Astrocyte of the spinal cord (primary cell): ENCODE measurements around the gene TMEM45B.
A peak's percentile ranks its signal among the peaks of the same experiment; 100 is the strongest.

Experiments used
- DNase-seq: peaks from one replicate; pipeline ENCODE4 v3.0.0; 2011; ENCODE audit warnings: low read depth, low spot score
- H3K4me3 ChIP-seq: 2 replicates; pipeline ENCODE4 v1.5.1; 2011; ENCODE audit warnings: low read depth, mild to moderate bottlenecking, low read length, moderate library complexity
- CTCF ChIP-seq: IDR thresholded peaks from 2 replicates; pipeline ENCODE4 v1.5.1; 2012; ENCODE audit warnings: low read depth, mild to moderate bottlenecking, low read length, inconsistent platforms
- in situ Hi-C: cut with HindIII; loops from 2 replicates; pipeline ENCODE4 v1.10.0; 2017; ENCODE audit warnings: low sequenced_read_pairs

TMEM45B gene

GRCh38 chr11:129894278-129895125 is 78.9 kb downstream of the TMEM45B start:
- H3K4me3 ChIP-seq = peak overlapping the region; percentile 80
- in situ Hi-C loops = no loop called here
- TF ChIP-seq CTCF = no peak
- peak; percentile 12 for DNase-seq

GRCh38 chr11:129895126-129896041 is 79.7 kb downstream of the TMEM45B start, which contains the start of gene NFRKB:
NFRKB (minus strand) TSS chr11:129895578; CDS start chr11:129892849, 2,729 bp downstream.
- no peak for TF ChIP-seq CTCF
- in situ Hi-C loops = no loop called here
- peak within 1 kb of the TSS; percentile 80 for H3K4me3 ChIP-seq
- peak; percentile 64 for DNase-seq

- H3K4me3 ChIP-seq = peak overlapping the region; percentile 80
- no peak for DNase-seq
- TF ChIP-seq CTCF = no peak
- in situ Hi-C loops = no loop called here
Observed at GRCh38 chr11:129896062-129896461, 80.4 kb downstream of the TMEM45B start.

GRCh38 chr11:129905402-129905801 is 89.8 kb downstream of the TMEM45B start:
- H3K4me3 ChIP-seq = no peak overlapping the region
- no peak for TF ChIP-seq CTCF
- no peak for DNase-seq
- in situ Hi-C loops = no loop called here
